ENCODE results near the gene UCN3.

The UCN3 gene, protein sequence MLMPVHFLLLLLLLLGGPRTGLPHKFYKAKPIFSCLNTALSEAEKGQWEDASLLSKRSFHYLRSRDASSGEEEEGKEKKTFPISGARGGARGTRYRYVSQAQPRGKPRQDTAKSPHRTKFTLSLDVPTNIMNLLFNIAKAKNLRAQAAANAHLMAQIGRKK

GRCh38 chr10:5364890-5365338 lies at the start of gene UCN3:
Gene UCN3, plus strand, starts transcription at chr10:5364966. Its CDS starts 8,755 bp downstream, at chr10:5373721.
- Histone ChIP-seq H3K4me3 (no peak within 1 kb of the TSS), H3K27ac (no peak within 1 kb of the TSS)
- TF ChIP-seq, protein P1, sequence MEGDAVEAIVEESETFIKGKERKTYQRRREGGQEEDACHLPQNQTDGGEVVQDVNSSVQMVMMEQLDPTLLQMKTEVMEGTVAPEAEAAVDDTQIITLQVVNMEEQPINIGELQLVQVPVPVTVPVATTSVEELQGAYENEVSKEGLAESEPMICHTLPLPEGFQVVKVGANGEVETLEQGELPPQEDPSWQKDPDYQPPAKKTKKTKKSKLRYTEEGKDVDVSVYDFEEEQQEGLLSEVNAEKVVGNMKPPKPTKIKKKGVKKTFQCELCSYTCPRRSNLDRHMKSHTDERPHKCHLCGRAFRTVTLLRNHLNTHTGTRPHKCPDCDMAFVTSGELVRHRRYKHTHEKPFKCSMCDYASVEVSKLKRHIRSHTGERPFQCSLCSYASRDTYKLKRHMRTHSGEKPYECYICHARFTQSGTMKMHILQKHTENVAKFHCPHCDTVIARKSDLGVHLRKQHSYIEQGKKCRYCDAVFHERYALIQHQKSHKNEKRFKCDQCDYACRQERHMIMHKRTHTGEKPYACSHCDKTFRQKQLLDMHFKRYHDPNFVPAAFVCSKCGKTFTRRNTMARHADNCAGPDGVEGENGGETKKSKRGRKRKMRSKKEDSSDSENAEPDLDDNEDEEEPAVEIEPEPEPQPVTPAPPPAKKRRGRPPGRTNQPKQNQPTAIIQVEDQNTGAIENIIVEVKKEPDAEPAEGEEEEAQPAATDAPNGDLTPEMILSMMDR (IDR thresholded peaks at IDR 0.05) = no peak
- no peak for DNase-seq (ENCODE audit: low spot score)

DNA sequence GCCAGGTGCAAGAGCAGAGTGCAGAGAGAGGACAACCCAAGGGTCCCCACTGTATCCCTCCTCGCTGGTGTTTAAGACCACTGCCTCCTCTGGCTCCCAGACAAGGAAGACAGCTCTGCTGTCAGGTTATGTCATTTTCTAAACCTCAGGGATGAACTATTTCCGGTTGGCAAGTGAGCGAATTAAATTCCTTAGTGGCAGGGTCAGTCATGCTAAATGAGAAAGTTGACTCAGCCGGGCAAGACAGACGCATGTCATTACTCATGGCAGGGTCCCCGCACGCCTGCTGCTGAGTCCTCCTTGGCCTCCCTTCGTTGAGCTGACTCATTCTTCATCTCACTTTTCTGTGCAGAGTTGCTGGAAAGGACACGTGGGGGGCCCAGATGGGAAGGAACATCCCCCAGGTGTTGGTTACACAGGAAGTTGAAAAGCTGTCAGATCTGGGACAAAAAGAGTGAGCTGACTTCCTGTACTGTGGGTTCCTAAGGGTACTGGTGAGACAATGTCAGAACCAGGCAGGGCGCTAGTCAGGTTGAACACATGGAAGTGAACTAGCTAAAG lies 47.1 kb upstream of the UCN3 start:
- TF ChIP-seq, protein P1 (IDR thresholded peaks at IDR 0.05) = no peak
- Histone ChIP-seq H3K27ac (no peak overlapping the region), H3K4me3 (no peak overlapping the region)
- DNase-seq (ENCODE audit: low spot score) = no peak

DNA sequence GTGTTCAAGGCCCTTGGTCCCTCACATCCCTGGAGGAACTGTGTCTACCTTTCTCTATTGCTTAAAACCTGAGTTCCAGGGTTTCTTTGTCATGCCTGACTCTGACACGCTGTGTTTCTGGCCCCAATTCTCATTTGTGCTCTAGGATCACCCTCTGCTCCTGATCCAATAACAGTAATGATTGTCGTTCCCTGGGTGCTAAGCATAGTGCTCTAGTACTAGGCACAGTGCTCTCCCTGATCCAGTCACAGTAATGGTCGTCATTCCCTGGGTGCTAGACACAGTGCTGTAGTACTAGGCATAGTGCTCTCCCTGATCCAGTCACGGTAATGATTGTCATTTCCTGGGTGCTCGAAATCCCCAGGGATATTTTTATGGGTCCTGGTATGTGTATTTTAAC lies 46.6 kb upstream of the UCN3 start:
- TF ChIP-seq, protein P1 (IDR thresholded peaks at IDR 0.05) = no peak
- no peak overlapping the region for H3K27ac ChIP-seq
- no peak for DNase-seq (ENCODE audit: low spot score)
- H3K4me3 ChIP-seq = no peak overlapping the region

- DNase-seq (ENCODE audit: low spot score) = no peak
- no peak overlapping the region for H3K4me3 ChIP-seq
- TF ChIP-seq, protein P1 (IDR thresholded peaks at IDR 0.05) = no peak
Observed at GRCh38 chr10:5319863-5320262, 44.9 kb upstream of the UCN3 start.

GRCh38 chr10:5321273-5321672 lies 43.5 kb upstream of the UCN3 start:
- TF ChIP-seq, protein P1 (IDR thresholded peaks at IDR 0.05) = no peak
- H3K4me3 ChIP-seq = no peak overlapping the region
- DNase-seq (ENCODE audit: low spot score) = no peak
- H3K27ac ChIP-seq = no peak overlapping the region

More at GRCh38 chr10:5319863-5320262, 44.9 kb upstream of the UCN3 start:
- H3K27ac ChIP-seq = no peak overlapping the region

GRCh38 chr10:5323446-5323845 lies 41.3 kb upstream of the UCN3 start:
- no peak for DNase-seq (ENCODE audit: low spot score)
- Histone ChIP-seq H3K4me3 (no peak overlapping the region), H3K27ac (no peak overlapping the region)
- TF ChIP-seq, protein P1 (IDR thresholded peaks at IDR 0.05) = no peak

- TF ChIP-seq, protein P1 (IDR thresholded peaks at IDR 0.05) = no peak
- no peak overlapping the region for H3K4me3 ChIP-seq
- DNase-seq (ENCODE audit: low spot score) = no peak
- H3K27ac ChIP-seq = no peak overlapping the region
Observed at GRCh38 chr10:5325076-5325475, 39.7 kb upstream of the UCN3 start.

All from coronary artery (tissue), 2 donors.